ENCODE measurements around the gene RBFOX2. TPM values are rescaled to one million over a fixed set of nuclear protein-coding genes. Genes with fewer than 3 reads are reported as not detected.

RBFOX2 gene
- polyA plus RNA-seq, 1 of the 3 experiments (the other 2 are of a cell fraction) = 115 TPM

GRCh38 chr22:35949243-35949642, 79.4 kb downstream of the RBFOX2 start:
- Histone ChIP-seq H3K27ac (ENCODE audit: low read depth in 2 of 2, low read length in 1 of 2) (no peak overlapping the region), H3K4me1 (ENCODE audit: control insufficient read depth in 1 of 2, insufficient read depth in 2 of 2, low read depth in 1 of 2, low read length in 1 of 2) (peaks cover 6 to 10% of the 10 kb centered on the region in 2 experiments; a peak in 3 of 4 replicates), H3K36me3 (replicated peaks in 1 of 2; ENCODE audit: control insufficient read depth in 1 of 2, insufficient read depth in 2 of 2, low read length in 1 of 2) (peaks cover 5 to 12% of the 10 kb centered on the region in 2 experiments), H3F3A (replicated peaks; ENCODE audit: insufficient read depth) (peaks cover 21% of the 10 kb centered on the region), H2AFZ (ENCODE audit: low read depth) (no peak overlapping the region), H3K9ac (no peak overlapping the region), H3K4me3 (ENCODE audit: low read depth in 2 of 2, low read length in 1 of 2) (no peak overlapping the region), H3K79me2 (ENCODE audit: insufficient read depth) (peaks cover 85% of the 10 kb centered on the region), H3K9me2 (no peaks in the 10 kb centered on the region), H4K20me1 (ENCODE audit: insufficient read depth) (peaks cover 37% of the 10 kb centered on the region), H3K9me3 (no peaks in the 10 kb centered on the region), H3K27me3 (ENCODE audit: insufficient read depth) (no peaks in the 10 kb centered on the region), H3K4me2 (no peak overlapping the region)
- WGBS (ENCODE audit: low lambda C conversion rate) = 94% methylated on average over 3 of the region's 3 CpGs
- no peak for TF ChIP-seq EP300 (IDR thresholded peaks at IDR 0.05; ENCODE audit: borderline replicate concordance in 1 of 2, low read depth in 1 of 2, low read length in 1 of 2)
- no peak for TF ChIP-seq MXI1 (IDR thresholded peaks at IDR 0.05; ENCODE audit: low read depth, low read length)
- TF ChIP-seq, protein P1, sequence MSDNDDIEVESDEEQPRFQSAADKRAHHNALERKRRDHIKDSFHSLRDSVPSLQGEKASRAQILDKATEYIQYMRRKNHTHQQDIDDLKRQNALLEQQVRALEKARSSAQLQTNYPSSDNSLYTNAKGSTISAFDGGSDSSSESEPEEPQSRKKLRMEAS (IDR thresholded peaks at IDR 0.05; ENCODE audit: low read depth) = no peak
- no peak for TF ChIP-seq FOXM1 (IDR thresholded peaks at IDR 0.05; ENCODE audit: low read depth)
- TF ChIP-seq NRF1 (IDR thresholded peaks at IDR 0.05; ENCODE audit: low read depth, low read length) = no peak
- TF ChIP-seq CHD2 (IDR thresholded peaks at IDR 0.05; ENCODE audit: low read length, partially characterized antibody) = no peak
- TF ChIP-seq, protein P2, sequence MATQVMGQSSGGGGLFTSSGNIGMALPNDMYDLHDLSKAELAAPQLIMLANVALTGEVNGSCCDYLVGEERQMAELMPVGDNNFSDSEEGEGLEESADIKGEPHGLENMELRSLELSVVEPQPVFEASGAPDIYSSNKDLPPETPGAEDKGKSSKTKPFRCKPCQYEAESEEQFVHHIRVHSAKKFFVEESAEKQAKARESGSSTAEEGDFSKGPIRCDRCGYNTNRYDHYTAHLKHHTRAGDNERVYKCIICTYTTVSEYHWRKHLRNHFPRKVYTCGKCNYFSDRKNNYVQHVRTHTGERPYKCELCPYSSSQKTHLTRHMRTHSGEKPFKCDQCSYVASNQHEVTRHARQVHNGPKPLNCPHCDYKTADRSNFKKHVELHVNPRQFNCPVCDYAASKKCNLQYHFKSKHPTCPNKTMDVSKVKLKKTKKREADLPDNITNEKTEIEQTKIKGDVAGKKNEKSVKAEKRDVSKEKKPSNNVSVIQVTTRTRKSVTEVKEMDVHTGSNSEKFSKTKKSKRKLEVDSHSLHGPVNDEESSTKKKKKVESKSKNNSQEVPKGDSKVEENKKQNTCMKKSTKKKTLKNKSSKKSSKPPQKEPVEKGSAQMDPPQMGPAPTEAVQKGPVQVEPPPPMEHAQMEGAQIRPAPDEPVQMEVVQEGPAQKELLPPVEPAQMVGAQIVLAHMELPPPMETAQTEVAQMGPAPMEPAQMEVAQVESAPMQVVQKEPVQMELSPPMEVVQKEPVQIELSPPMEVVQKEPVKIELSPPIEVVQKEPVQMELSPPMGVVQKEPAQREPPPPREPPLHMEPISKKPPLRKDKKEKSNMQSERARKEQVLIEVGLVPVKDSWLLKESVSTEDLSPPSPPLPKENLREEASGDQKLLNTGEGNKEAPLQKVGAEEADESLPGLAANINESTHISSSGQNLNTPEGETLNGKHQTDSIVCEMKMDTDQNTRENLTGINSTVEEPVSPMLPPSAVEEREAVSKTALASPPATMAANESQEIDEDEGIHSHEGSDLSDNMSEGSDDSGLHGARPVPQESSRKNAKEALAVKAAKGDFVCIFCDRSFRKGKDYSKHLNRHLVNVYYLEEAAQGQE (IDR thresholded peaks at IDR 0.05; ENCODE audit: low read depth, low read length) = no peak
- no peak for TF ChIP-seq YY1 (IDR thresholded peaks at IDR 0.05; ENCODE audit: low read depth)
- no peak for TF ChIP-seq GABPA (IDR thresholded peaks at IDR 0.05; ENCODE audit: low read depth)
- TF ChIP-seq GATA2 (CRISPR knock-in tag; IDR thresholded peaks at IDR 0.05) = no peak
- no peak for TF ChIP-seq TCF12 (IDR thresholded peaks at IDR 0.05)
- no peak for TF ChIP-seq JUND (IDR thresholded peaks at IDR 0.05)
- TF ChIP-seq ZBTB33 (IDR thresholded peaks at IDR 0.05; ENCODE audit: borderline replicate concordance, low read depth) = no peak
- ChIA-PET POLR2A (no interaction called here), CTCF (interaction anchor here (3.8 kb wide), 1 partner anchor 117 kb away, joined by 24 read pairs; no protein-coding TSS in a partner anchor)
- no peak for DNase-seq
